Daoy (cell line): ENCODE results near the gene MIPOL1. TPM values are rescaled to one million over a fixed set of nuclear protein-coding genes. Genes with fewer than 3 reads are reported as not detected.

Source experiments
- DNase-seq: peaks from one replicate; pipeline ENCODE4 v3.0.0-alpha.2; 2015; ENCODE audit warnings: low read depth
- total RNA-seq: library from RNA; depleted of rRNA; stranded (reverse); fragments of >200 nt; shearing (Covaris generic); gene quantifications from 2 replicates; pipeline ENCODE4 v1.2.3, GENCODE V29; 2014; rRNA removed

MIPOL1 gene
- total RNA-seq, 1 experiment from 2014 or later: 16.0 TPM

DNA sequence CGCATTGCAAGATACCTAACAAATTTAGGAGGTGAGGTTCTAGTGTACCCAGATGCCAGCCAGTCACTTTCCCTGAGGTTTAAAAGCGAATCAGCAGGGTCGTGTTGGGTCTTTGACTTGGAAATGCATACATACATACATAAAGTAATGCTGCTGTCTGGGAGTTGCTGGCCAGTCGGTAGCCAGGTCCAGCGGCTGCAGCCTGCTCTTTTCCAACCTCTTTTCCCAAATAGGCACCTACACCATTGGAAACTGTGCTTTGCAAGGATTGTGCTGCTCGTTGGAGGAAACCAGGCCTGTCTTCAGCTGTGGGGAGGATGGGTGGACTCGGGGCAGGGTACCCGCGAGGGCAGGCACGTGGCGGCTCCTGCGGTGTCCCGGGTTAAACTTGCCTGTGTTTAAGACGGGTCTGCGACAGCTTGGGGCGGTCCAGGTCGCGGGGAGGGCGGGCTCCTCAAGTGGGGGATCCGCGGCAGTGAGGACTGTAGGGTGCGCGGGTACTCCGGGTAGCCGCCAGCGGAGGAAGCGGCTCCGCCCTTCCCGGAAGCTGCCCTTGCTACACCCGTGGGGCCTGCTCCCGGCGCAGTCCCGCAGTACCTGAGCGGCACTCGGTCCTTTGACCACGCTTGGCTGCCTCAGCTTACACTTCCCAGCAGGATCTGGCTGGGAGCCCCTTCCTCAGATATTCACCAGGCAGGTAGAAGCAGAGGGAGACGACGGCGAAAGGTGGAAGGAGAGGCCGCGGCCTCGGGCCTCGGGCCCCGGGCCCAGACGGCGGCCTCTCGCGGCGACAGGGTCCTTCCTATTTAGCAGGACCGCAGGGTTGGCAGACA lies 400.4 kb downstream of the MIPOL1 start:
- peak; percentile 68 for DNase-seq

DNA sequence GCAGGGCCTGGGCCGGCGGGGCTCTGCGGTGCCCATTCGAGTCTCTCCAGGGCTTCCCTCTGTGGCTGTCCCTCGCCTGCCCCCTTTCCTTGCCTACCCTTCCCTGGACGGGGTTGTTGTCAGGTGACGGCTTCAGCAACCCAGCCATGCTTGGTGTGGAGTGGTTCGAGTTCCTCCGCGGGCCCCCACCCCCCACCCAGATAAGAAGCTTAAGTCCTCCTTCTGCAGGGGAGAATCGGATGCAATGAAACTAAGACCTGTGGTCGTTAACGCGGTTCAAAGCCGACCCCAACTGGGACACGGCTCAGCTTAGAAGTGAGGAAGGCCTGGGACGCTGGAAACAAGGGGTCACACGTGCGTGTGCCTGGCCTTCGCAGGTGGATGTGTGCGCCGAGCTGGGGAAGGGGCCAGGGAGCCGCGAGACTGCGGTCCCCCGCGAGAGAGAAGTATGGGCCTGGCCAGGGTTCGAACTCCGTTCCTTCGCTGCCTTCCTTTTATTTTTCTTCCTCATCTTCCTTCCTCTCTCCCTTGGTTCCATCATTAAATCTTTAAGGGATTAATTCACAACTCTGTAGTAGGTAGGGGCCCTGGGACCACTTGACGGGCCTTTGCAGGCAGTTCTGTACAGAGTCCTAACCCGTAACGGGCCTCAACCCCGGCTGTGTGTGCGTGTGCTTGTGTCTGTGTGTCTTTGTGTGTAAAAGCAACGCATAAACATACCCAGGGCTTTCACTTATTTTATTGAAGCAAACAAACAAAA lies 401.2 kb downstream of the MIPOL1 start:
- DNase-seq: peak; percentile 40

DNA sequence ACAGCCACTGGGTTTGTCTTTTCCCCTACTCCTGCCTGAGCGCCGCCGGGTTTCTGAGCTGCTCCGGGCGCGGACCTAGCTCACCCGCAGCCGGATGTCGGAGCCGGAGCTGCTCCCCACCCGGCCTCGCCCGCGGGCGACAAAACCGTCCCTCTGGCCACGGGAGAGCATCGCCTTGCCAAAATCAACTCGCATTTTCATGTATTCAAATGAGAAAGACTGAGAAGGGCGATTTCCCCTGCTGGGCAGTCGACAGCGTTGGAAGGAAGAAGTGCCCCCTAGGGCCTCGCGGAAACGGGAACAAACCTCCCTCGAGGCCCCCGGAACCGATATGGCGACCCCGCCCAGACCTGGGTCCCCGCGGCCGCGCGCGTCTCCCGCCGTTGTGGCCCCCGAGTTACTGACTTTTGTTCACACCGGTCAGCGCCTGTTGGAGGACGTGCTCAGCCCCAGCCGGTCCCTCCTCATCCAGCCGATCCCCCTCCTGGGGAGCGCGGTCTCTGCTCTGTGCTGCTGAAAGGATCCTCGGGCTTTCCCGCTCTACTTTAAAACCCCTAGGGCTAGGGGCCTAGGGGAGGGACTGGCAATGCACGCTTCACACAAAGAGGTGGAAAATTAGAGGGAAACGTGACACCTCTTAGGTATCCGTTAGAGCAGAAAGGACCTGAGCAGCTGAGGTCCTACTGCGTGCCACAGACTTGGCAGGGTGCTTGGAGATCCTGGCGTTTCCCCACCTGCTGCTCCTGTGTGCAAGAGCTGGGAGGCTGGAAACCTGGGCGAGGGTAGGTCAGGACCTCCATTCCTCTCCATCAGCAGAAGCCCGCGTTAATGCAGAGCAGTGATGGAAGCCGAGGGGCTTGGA lies 402.0 kb downstream of the MIPOL1 start:
- DNase-seq: peak; percentile 74

DNA sequence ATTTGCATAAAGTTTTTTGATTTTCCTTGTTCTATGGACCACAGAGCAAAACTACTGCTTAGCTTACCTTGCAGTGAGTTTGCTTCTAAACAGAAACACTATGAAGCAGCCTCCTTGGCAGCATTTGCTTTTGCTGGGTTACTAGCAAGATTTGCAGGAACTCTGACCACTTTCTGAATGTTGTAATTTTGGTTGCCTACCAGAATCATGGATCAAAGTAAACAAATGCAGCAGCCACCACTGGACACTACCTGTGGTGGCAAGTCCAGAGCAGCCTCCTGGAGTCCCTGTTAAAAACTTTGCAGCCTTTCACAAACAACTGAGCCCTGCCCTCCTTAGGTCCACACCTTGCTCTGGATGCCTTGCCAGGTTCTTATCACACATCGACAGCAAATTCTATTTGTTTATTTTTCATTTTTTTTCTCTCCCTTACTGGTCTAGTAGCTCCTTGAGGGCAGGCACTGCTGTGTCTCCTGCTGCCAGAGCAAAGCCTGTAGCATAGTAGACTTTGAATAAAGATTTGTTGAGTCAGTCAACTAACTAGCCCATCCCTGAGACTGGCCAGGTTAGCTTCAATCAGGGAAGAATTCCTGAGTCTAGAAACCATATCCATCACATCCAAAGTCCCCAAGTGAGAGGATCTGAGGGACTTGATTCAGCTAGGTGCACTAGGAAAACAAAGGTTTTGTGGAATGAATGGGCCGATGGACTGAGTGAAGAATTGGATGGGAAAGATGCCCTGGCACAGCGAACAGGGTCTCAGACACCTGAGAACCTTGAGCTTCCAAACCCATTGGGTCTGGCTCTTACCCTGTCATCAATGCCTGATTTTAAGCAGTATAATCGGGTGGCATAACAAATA lies 403.4 kb downstream of the MIPOL1 start:
- DNase-seq: peak; percentile 2

GRCh38 chr14:37601865-37602264 lies 404.1 kb downstream of the MIPOL1 start:
- DNase-seq: peak; percentile 16

Other genes with a start within 250 kb of the MIPOL1 start
- 37.0 and 105 TPM in 2 replicates for gene SLC25A21, start 25.3 kb upstream of the MIPOL1 start, total RNA-seq